Measurements from ENCODE around the gene CCSER1.

The CCSER1 gene

DNA sequence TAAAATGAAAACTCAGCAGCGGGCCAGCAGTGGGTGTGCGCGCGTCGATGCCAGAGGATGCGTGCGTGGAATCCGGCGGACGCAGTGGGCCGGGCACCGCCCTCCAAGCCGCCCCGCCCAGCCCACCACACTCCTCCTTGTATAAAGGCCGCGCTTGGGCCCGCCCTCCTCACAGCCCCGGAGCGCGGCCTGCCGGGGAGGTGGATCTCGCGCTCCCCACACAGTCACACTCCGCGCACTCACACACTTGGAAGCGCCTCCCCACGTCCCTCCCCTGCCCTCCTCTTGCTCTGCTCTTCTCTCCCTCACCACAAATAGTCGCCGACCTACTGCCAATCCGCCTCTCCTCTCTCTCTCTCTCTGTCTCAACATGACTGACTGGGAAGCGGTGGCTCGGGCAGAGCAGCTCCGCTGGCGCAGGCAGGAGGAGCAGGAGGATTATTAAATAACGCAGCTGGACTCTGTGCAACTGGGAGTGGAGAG is at the start of gene CCSER1:
Gene CCSER1, plus strand, starts transcription at position 172 of the 483 bp plus-strand sequence.
- peak; percentile 40 for DNase-seq

- peak; percentile 29 for DNase-seq
Measured at GRCh38 chr4:90078440-90078839, 48.8 kb upstream of the CCSER1 start.

DNA sequence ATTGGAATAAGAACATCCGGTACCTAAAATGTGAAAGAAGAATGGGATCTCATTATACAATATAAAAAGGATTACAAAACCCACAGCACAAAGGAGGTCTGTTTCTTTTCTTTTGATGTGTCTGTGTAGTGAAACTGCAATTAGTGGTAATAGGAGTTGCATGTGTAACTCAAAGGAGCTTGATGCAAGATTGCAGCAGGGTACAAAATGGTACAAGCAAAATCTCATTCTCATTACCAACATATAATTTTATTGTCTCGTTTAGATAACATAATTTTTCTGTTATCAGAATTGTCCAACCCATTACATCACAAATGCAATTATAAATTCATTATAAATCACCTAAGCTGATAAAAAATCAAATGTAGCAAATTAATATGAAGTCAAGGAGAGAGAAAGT is 47.1 kb upstream of the CCSER1 start:
- DNase-seq: no peak

- no peak for DNase-seq
Measured at GRCh38 chr4:90081432-90082144, 45.6 kb upstream of the CCSER1 start.

- no peak for DNase-seq
Measured at GRCh38 chr4:90082449-90082848, 44.7 kb upstream of the CCSER1 start.

DNA sequence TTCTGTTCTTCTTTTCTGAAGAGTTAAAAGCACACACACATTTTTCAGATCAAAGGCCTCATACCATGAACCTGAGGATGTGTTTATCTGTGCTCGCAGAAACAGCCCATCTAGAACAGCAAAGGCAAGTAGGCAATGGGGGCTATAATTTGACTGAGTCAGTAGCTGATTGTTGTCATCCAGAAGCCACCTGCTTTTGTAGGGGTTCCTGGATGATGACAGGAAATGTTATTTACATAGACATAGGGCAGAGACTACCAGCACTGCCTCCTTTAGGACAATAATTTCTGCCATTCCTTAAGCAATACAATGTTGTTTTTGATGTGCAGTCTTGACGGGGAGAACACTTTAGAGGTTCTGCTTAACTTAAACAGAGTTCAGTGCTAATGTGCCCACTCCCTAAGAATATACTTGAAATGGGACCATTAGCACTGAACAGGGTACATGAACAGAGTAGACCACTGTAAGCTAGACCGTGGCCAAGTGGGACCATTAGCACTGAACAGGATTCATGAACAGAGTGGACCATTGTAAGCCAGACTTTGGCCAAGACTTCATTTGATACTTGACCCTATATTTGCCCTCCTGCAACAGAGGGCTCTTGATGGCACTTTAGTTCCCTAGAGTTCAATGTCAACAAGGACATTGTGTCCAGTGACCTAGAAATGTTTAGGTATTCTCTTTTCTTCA is 42.8 kb upstream of the CCSER1 start:
- DNase-seq: no peak

GRCh38 chr4:90084967-90085295 is 42.3 kb upstream of the CCSER1 start:
- DNase-seq: peak; percentile 86

DNA sequence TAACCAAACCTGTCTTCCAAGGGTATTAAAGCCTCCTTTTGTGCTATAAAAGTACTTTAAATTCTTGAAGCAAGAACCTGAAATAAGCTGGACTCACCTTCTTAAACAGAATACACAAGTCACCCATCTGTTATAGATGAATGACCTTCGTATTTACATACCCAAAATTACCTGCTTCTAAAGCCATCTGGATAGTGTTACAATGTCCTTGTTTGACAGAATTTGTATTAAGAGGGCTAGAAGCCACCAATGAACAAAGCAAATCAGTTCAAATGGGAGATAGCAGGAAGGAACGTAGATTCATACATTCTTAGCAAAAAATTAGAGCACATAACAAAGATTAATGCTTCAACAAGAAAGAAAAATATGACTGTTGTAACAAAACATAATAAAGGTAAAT is 33.7 kb upstream of the CCSER1 start:
- DNase-seq: no peak

DNA sequence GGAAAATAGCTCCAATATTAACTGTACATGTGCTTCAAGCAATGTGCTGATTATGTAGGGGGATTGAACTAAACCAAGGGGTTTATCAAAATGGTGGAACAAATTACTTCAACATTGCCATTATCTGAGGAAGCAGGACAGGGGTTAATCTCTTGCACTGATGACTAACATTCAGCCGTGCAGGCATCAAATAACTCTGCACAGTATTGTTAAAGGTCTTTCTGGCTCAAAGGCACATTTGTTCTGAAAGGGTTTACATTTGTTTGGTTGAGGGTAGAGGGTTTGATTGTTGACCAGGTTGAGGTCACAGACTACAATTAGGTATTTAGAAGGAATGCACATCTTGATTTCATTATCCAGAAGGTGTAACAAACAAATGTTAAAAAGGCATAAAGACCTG is 32.2 kb upstream of the CCSER1 start:
- DNase-seq: peak; percentile 28

GRCh38 chr4:90099812-90100211 is 27.4 kb upstream of the CCSER1 start:
- peak; percentile 87 for DNase-seq

DNA sequence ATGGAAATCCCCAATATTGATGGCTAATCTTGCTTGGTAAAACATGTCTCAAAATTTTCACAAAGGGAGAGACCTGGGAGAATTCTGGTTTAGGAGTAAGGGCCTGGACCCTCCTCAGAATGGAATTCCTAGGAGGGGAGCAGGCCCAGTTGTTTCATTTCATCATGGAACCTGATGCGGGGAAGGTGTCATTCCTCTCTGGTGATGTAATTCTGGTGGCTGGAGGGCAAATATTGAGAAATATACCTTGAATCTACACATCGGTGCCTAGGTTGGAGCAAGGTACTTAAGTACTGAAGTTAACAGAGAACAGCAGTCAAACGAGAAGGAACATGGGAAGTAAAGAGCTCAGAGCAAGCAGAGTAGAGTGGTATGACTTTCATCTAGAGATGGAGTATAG is 23.2 kb upstream of the CCSER1 start:
- no peak for DNase-seq

DNA sequence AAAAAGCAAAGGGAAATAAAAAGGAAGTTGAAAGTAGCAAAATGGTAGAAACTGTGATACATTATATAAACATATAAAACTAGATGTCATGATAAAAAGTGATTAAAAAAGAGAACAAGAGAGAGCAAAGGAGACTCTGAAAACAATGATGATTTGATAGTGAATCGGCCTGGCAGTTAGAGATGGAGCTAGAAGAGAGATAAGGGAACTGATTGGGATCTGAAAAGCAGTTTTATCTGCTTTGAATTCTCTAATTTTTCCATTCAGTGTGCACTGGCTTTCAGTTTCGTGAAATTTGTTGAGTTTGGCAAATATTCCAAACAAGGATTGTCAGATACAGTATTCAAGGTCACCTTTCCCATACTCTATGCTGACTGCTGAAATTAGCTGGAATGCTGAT is 21.9 kb upstream of the CCSER1 start:
- DNase-seq: no peak

- DNase-seq: no peak
Measured at GRCh38 chr4:90112715-90113114, 14.5 kb upstream of the CCSER1 start.

GRCh38 chr4:90113881-90114457 is 13.2 kb upstream of the CCSER1 start:
- DNase-seq: no peak

- no peak for DNase-seq
Measured at GRCh38 chr4:90118527-90119195, 8.5 kb upstream of the CCSER1 start.

- DNase-seq: peak; percentile 17
Measured at GRCh38 chr4:90120037-90120436, 7.2 kb upstream of the CCSER1 start.

DNA sequence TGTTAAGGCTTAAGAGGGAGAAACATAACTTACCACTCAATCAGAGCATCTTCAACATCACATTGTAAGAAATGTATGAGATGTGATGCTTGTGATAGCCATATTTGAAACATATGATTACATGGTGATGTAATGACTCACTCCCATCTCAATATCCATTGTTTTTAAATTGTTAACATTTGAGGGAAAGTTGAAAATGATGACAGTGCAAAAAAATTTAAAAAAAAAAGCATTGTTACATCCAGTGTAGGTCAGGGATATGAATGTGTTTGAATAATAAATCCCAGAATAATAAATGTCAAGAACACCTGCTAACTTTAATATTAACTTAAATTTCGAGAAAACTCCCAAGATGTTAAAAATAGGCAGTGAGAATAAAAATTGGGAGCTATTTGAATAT is 6.4 kb upstream of the CCSER1 start:
- DNase-seq: no peak

- DNase-seq: no peak
Measured at GRCh38 chr4:90121676-90122354, 5.4 kb upstream of the CCSER1 start.

- DNase-seq: no peak
Measured at GRCh38 chr4:90122355-90122748, 4.8 kb upstream of the CCSER1 start.

DNA sequence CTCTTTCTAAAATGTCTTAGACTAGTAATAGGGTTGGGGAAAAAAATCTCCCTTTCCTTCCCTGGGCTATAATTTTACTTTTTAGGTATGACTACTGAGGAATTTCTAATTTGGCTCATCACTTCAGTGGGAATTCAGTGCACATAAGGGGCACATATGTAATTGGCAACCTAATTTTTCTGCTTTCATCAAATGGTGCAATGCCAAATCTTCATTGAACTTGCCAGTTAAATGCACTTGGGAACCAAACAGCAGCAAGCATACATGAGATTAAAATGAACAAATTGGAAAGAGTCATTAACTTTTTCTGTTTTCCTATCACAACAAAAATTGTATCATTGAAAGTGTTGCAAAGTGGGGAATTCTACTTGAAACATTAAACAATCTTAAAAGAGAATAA is 2.9 kb upstream of the CCSER1 start:
- DNase-seq: no peak

GRCh38 chr4:90126805-90127204 is 389 bp upstream of the CCSER1 start:
- no peak for DNase-seq

DNA sequence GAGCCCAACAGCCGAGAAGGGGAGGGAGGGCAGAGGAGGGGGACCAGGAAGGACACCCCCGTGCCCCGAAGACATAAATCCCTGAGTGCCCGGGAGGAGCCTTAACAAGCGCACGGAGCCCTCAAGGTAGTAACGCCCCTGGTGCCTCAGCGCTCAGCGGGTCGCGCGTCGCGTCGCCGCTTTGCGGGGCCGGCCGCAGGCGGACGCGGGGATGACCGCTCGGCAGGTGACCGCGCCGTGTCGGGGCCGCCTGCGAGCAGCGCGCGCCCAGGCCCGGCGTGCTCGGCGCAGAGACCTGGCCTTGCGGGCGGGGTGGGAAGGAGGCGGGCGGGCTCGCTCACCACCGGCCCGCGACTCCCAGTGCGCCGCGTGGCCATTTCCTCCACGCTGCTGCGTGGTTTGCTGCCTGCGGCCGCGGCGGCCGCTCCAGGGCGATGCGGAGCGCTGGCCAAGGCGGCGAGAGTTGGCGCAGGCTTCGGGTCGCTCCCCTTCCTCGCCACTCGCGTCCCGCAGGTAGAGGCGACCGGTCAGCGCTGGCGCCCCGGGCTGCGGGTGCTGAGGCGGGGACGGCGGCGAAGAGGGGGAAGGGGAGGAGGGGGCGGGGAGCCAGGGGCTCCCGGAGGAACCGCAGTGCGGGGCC is 632 bp downstream of the CCSER1 start:
- DNase-seq: no peak
